Kidney tubule cell (primary cell): ENCODE measurements around the gene NPIPB5.
"Not testable (repeated sequence)": the region's sequence is repeated elsewhere in the genome, so short reads cannot be mapped to it uniquely, and the experiment has no call there.

ENCODE experiments used
- DNase-seq: peaks from one replicate; pipeline ENCODE4 v3.0.0-alpha.2; 2018; ENCODE audit warnings: low spot score

Gene NPIPB5

DNA sequence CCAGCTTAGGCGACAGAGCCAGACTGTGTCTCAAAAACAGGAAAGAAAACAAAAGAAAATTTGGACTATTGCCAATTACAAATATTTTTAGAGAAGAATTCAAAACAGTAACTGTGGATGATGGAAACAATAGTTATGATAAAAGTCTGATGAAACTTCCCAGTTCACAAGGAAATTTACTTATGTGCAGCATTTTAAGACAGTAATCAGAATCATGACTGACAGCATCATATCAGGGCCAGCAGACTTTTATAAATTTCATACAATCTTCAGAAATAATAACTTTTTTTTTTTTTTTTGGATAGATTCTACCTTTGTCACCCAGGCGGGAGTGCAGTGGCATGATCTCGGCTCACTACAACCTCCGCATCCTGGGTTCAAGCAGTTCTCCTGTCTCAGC lies at the start of gene NPIPB5:
Gene NPIPB5, plus strand, starts transcription at position 301 of the 400 bp plus-strand sequence. CDS start 2,911 bp downstream, outside the sequence.
- not testable (repeated sequence) for DNase-seq

DNA sequence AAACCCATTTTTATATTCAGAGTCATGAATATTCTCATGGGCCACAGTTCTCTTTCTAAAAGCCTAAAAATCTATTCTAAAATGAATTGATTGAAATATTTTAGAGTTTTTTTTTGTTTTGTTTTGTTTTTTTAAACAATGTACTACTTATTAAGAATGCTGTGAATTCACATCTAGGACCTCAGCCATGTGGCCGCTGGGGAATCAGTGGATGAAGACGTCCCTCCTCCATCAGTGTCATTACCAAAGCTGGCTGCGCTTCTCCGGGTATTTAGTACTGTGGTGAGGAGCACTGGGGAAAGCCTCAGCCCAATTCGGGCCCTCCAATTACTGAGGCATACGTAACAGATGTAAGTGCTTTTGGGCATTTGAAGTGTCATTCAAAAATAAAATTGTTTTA lies 41.8 kb upstream of the NPIPB5 start:
- DNase-seq = not testable (repeated sequence)

DNA sequence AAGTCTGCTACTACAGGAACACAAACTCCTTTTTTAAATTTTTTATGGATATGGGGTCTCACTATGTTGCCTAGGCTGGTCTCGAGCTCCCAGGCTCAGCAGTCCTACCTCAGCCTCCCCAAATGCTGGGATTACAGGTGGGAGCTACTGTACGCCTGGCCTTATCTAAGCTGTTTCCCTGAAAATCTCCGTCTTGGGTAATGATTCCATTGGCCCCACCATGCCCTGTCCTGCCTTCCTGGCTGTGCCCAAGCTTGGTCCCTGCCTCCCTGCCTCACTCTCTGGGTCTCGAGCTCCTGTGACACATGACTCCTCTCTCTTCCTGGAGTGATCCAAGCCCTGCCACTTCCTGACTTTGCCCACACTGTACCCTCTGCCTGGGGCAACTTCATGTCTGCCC lies 27.3 kb downstream of the NPIPB5 start:
- not testable (repeated sequence) for DNase-seq

DNA sequence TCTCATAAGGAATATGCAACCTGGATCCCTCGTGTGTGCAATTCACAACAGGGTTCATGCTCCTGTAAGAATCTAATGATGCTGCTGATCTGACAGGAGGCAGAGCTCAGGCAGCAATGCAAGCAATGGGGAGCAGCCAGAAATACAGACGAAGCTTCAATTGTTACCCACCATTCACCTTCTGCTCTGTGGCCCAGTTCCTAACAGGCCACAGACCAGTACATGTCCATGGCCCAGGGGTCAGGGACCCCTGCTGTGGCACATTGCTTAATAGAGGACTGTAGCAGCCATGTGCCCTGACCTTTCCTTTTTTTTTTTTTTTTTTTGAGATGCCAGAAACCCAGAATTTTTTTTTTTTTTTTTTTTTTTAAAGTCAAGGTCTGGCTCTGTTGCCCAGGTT lies 34.1 kb downstream of the NPIPB5 start:
- not testable (repeated sequence) for DNase-seq

DNA sequence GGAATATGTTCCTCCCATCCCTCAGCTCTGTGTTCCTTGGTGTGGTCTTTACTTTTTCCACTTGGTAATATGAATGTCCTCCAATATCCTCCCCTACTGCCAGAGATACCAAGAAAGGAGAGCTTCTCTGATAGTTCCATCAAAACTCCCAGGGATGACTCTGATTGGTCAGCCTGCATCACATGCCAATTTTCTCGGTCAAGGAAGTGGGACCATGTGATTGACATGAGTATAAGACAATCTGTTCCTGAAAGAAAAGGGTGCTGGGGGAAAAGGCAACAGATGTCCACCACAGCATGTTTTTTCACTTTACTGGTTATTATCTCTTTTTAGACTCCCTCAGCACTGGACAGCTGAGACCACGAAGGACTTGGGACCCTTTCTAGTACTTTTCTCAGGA lies 35.9 kb downstream of the NPIPB5 start:
- DNase-seq = not testable (repeated sequence)

DNA sequence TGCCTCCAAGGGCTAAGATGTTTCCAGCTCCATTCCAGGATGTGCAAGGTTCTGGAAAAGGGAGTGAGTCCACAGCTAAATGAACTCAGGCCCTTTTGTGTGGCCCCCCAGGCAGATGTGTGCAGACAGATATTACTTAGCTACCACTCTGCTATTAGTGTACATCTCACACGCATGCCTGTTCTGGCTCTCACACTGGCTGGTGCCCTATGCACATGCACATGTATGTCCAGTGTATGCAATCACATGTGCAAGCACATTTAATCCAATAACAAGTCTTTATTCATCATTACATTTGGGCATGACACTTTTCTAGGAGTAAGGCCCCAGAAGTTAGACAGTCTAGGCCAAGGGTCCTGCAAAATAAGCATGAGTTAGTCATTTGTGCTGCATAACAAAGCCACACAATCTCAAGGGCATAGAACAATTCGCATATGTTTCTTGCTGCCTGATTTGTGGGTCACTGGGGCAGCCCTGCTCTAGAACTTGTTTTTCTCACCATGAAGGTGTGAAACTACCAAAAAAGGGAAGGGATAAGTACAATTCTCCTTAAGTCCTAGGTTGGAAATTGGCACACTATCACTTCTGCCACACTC lies 36.6 kb downstream of the NPIPB5 start:
- not testable (repeated sequence) for DNase-seq

DNA sequence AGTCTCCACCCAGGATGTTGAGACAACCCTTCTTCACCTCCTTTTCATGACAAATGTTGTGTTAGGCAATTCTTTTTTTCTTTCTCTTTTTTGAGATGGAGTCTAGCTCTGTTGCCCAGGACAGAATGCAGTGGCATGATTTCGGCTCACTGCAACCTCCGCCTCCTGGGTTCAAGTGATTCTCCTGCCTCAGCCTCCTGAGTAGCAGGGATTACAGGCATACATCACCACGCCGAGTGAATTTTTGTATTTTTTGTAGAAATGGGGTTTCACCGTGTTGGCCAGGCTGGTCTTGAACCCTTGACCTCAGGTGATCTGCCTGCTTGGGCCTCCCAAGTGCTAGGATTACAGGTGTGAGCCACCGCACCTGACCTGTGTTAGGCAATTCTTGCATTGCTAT lies 39.2 kb downstream of the NPIPB5 start:
- not testable (repeated sequence) for DNase-seq

DNA sequence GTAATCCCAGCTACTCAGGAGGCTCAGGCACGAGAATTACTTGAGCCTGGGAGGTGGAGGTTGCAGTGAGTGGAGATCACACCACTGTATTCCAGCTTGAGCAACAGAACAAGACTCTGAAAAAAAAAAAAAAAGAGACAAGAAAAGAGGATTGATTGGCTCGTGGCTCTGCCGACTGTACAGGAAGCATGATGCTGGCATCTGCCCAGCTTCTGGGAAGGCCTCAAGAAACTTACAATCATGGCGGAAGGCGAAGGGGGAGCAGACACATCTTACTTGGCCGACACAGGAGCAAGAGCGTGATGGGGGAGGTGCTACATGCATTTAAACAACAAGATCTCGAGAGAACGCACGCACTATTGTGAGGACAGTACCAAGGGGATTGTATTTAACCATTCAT lies 40.5 kb downstream of the NPIPB5 start:
- not testable (repeated sequence) for DNase-seq

DNA sequence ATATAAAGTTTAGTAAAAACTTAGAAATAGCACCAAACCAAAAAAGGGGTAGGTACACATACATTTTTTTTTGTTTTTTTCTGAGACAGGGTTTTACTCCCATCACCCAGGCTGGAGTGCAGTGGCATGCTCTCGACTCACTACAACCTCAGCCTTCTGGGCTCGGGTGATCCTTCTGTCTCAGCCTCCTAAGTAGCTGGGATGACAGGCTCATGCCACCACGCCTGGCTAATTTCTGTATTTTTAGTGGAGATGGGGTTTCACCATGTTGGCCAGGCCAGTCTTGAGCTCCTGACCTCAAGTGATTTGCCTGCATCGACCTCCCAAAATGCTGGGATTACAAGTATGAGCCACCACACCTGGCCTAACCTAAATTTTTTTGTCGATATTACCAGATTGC lies 41.0 kb downstream of the NPIPB5 start:
- DNase-seq = not testable (repeated sequence)

DNA sequence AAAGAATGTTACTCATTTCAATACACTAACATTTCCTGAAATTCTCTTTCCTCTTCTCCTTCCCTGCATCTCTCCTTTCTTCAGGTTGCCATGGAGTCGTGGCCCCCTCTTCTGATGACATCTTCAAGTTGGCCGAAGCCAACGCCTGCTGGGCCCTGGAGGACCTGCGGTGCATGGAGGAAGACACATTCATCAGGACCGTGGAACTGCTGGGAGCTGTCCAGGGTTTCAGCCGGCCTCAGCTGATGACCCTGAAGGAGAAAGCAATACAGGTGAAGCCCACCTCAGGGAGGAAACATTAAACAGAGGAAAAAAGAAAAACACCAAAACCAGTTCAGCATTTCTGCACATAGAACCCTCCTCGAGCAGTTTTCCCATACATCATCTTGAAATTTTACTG lies 46.1 kb downstream of the NPIPB5 start:
- not testable (repeated sequence) for DNase-seq
